IMR-90 (cell line): Measurements from ENCODE around the gene PM20D1. TPM values are rescaled to one million over a fixed set of nuclear protein-coding genes. Genes with fewer than 3 reads are reported as not detected.

Experiments
- ATAC-seq: fragments of 200-7000 bp; cut with Tn5 transposase; 2 replicates; pipeline ENCODE4 v1.9.1; 2020; ENCODE audit warnings: low read depth, mild to moderate bottlenecking, moderate library complexity
- BruUV-seq: library from RNA; stranded (reverse); fragments of 400-500 nt; replicated peaks from 2 replicates; lab custom pipeline; 2021; lab: Mats Ljungman, UMichigan
- CTCF ChIA-PET: fragments of 300-600 bp; formaldehyde crosslinking; extraction: SDS; loops from one replicate; lab custom pipeline; 2021; ENCODE audit warnings: antibody characterized with exemption; lab: Yijun Ruan, JAX
- POLR2A ChIA-PET: fragments of 300-600 bp; sonication (Branson Sonifier 250); formaldehyde crosslinking; loops from one replicate; lab custom pipeline; 2022; ENCODE audit warnings: antibody characterized with exemption; ENCODE audit not compliant: unreplicated experiment; lab: Charles Lee
- DNase-seq: peaks from one replicate; pipeline ENCODE4 v3.0.0; 2013
- H2AFZ ChIP-seq: replicated peaks from 2 replicates; pipeline ENCODE3; 2013; ENCODE audit warnings: low read length, mild to moderate bottlenecking; ENCODE audit not compliant: poor library complexity
- H2AK5ac ChIP-seq: 2 replicates; pipeline ENCODE4 v1.6.1; 2013; ENCODE audit warnings: low read depth, low read length, inconsistent platforms
- H2AK9ac ChIP-seq: replicated peaks from 2 replicates; pipeline ENCODE3; 2013; ENCODE audit warnings: mild to moderate bottlenecking, low read depth, low read length, moderate library complexity; ENCODE audit not compliant: poor library complexity
- H2BK120ac ChIP-seq: 2 replicates; pipeline ENCODE4 v1.6.1; 2013; ENCODE audit warnings: low read depth, low read length, inconsistent platforms
- H2BK15ac ChIP-seq: 3 replicates; pipeline ENCODE4 v1.6.1; 2013; ENCODE audit warnings: low read depth, low read length, inconsistent platforms
- H2BK20ac ChIP-seq: 2 replicates; pipeline ENCODE4 v1.6.1; 2013; ENCODE audit warnings: low read depth, mild to moderate bottlenecking, inconsistent platforms, low read length, moderate library complexity
- H2BK5ac ChIP-seq: 2 replicates; pipeline ENCODE4 v1.6.1; 2013; ENCODE audit warnings: mild to moderate bottlenecking, low read depth, low read length, inconsistent platforms; ENCODE audit not compliant: poor library complexity, severe bottlenecking
- H3K14ac ChIP-seq: replicated peaks from 2 replicates; pipeline ENCODE4 v1.6.1; 2013; ENCODE audit warnings: low read depth, low read length, inconsistent platforms
- H3K18ac ChIP-seq: 2 replicates; pipeline ENCODE4 v1.6.1; 2013; ENCODE audit warnings: low read depth, low read length, control low read depth
- H3K23ac ChIP-seq: 2 replicates; pipeline ENCODE4 v1.6.1; 2013; ENCODE audit warnings: low read depth, low read length, inconsistent platforms
- H3K27ac ChIP-seq: 2 replicates; pipeline ENCODE4 v1.5.1; 2013; ENCODE audit warnings: mild to moderate bottlenecking, control low read depth, low read length; ENCODE audit not compliant: insufficient read depth
- H3K27me3 ChIP-seq: 2 replicates; pipeline ENCODE4 v1.6.1; 2013; ENCODE audit warnings: low read length; ENCODE audit not compliant: control insufficient read depth, insufficient read depth
- H3K36me3 ChIP-seq: 2 replicates; pipeline ENCODE4 v1.6.1; 2013; ENCODE audit warnings: low read length, mixed read lengths; ENCODE audit not compliant: control insufficient read depth, insufficient read depth
- H3K4ac ChIP-seq: 2 replicates; pipeline ENCODE4 v1.6.1; 2013; ENCODE audit warnings: low read depth, low read length, inconsistent platforms
- H3K4me1 ChIP-seq: 2 replicates; pipeline ENCODE4 v1.6.1; 2013; ENCODE audit warnings: low read length, mixed read lengths; ENCODE audit not compliant: control insufficient read depth, insufficient read depth
- H3K4me2 ChIP-seq: 2 replicates; pipeline ENCODE4 v1.6.1; 2013; ENCODE audit warnings: low read depth, mild to moderate bottlenecking, control low read depth, low read length, moderate library complexity
- H3K4me3 ChIP-seq: 2 replicates; pipeline ENCODE4 v1.5.1; 2013; ENCODE audit warnings: low read depth, mild to moderate bottlenecking, control low read depth, low read length, moderate library complexity; ENCODE audit not compliant: insufficient read depth
- H3K56ac ChIP-seq: 2 replicates; pipeline ENCODE4 v1.6.1; 2013; ENCODE audit warnings: low read length, inconsistent platforms; ENCODE audit not compliant: insufficient read depth; ENCODE audit errors: extremely low read depth
- H3K79me1 ChIP-seq, 2 experiments: 2 replicates each; pipeline ENCODE4 v1.6.1; 2013; ENCODE audit warnings: low read length in 2 of 2, inconsistent platforms in 1 of 2, low read depth in 1 of 2
- H3K9ac ChIP-seq: 2 replicates; pipeline ENCODE4 v1.6.1; 2013; ENCODE audit warnings: low read depth, low read length, control low read depth
- H3K9me1 ChIP-seq: 2 replicates; pipeline ENCODE4 v1.6.1; 2013; ENCODE audit warnings: low read length, inconsistent platforms; ENCODE audit not compliant: insufficient read depth
- H3K9me3 ChIP-seq: 2 replicates; pipeline ENCODE4 v1.6.1; 2013; ENCODE audit warnings: low read length; ENCODE audit not compliant: control insufficient read depth, insufficient read depth
- H4K20me1 ChIP-seq: 2 replicates; pipeline ENCODE4 v1.6.1; 2013; ENCODE audit warnings: low read length, inconsistent platforms; ENCODE audit not compliant: insufficient read depth
- H4K5ac ChIP-seq: 2 replicates; pipeline ENCODE4 v1.6.1; 2013; ENCODE audit warnings: mild to moderate bottlenecking, low read depth, low read length, control low read depth
- H4K8ac ChIP-seq, 2 experiments: 2 replicates each; pipeline ENCODE4 v1.6.1; 2013; ENCODE audit warnings: low read depth in 2 of 2, low read length in 2 of 2, control low read depth in 1 of 2, inconsistent platforms in 1 of 2
- H4K91ac ChIP-seq: 2 replicates; pipeline ENCODE4 v1.6.1; 2013; ENCODE audit warnings: low read depth, low read length, inconsistent platforms; ENCODE audit not compliant: insufficient read depth
- FOS ChIP-seq: fragments of 150-350 bp; IDR thresholded peaks from 2 replicates; pipeline ENCODE4 v1.6.1; 2016; ENCODE audit warnings: low read depth, low read length
- MAZ ChIP-seq: IDR thresholded peaks from 2 replicates; pipeline ENCODE4 v1.6.1; 2012; ENCODE audit warnings: low read depth, mild to moderate bottlenecking, low read length, improper control_type of control experiment, moderate library complexity, borderline replicate concordance
- WGBS, 2 experiments: methylation state at CpG; one replicate each; pipeline versions ENCODE4 v1.1.5 to v1.1.7; 2013; ENCODE audit warnings: missing lambda C conversion rate in 2 of 2; ENCODE audit not compliant: insufficient read length in 1 of 2; ENCODE audit errors: extremely low coverage in 2 of 2; 5-methylcytosine and 5-hydroxymethylcytosine counted together
- dilution Hi-C: fragments of 300-500 bp; cut with HindIII; formaldehyde crosslinking; loops from one replicate; pipeline ENCODE4 v1.14.3; 2018; ENCODE audit warnings: low sequenced_read_pairs; ENCODE audit not compliant: unreplicated experiment
- in situ Hi-C: fragments of 300-500 bp; cut with MboI; formaldehyde crosslinking; loops from 3 replicates; pipeline ENCODE4 v1.14.3; 2019; ENCODE audit warnings: low sequenced_read_pairs, inconsistent platforms, mixed read lengths
- intact Hi-C: fragments of 100-400 bp; cut with micrococcal nuclease; formaldehyde crosslinking; loops from 2 replicates; pipeline ENCODE4 v1.10.0; 2022
- polyA plus RNA-seq, 3 experiments: library from polyadenylated mRNA; depleted of rRNA; stranded (reverse); fragments of >200 nt; gene quantifications; 2 replicates each; pipeline ENCODE4 v1.2.3, GENCODE V29; 2012; ENCODE audit warnings: low replicate concordance in 1 of 3
- total RNA-seq: library from RNA; depleted of rRNA; stranded (reverse); fragments of >200 nt; gene quantifications from 2 replicates; pipeline ENCODE4 v1.2.3, GENCODE V29; 2012

The PM20D1 gene
- total and polyA plus RNA-seq, 2 of the 4 experiments (the other 2 are of a cell fraction) = not detected

- H2BK15ac ChIP-seq = no peak overlapping the region
- no peak overlapping the region for H2AFZ ChIP-seq
- H3K79me1 ChIP-seq = no peaks in the 10 kb centered on the region
- no peak overlapping the region for H3K18ac ChIP-seq
- H3K9ac ChIP-seq = no peak overlapping the region
- H2BK120ac ChIP-seq = no peak overlapping the region
- H3K27ac ChIP-seq = no peak overlapping the region
- dilution Hi-C loops = no loop called here
- no peaks in the 10 kb centered on the region for H3K4me1 ChIP-seq
- peaks cover 5% of the 10 kb centered on the region; the same call in 1 of the 2 replicates for H3K9me3 ChIP-seq
- no peak overlapping the region for H4K8ac ChIP-seq
- no peak overlapping the region for H2AK9ac ChIP-seq
- WGBS, 2 experiments = no CpG with 5 or more reads among the region's 3 CpGs
- no peaks in the 10 kb centered on the region for H3K9me1 ChIP-seq
- no peak overlapping the region for H2AK5ac ChIP-seq
- intact Hi-C loops = no loop called here
- H3K4me3 ChIP-seq = no peak overlapping the region
- H3K4ac ChIP-seq = no peak overlapping the region
- H3K23ac ChIP-seq = no peak overlapping the region
- no peak overlapping the region for H4K91ac ChIP-seq
- no peak for ATAC-seq
- CTCF ChIA-PET = interaction anchor here (0.6 kb wide), 1 partner anchor 127 kb away, joined by 3 read pairs; no protein-coding TSS in a partner anchor
- in situ Hi-C loops = no loop called here
- H2BK20ac ChIP-seq = no peak overlapping the region
- TF ChIP-seq FOS = no peak
- TF ChIP-seq MAZ = no peak
- H4K20me1 ChIP-seq = no peaks in the 10 kb centered on the region
- peaks cover 43% of the 10 kb centered on the region for H3K27me3 ChIP-seq
- POLR2A ChIA-PET = no interaction called here
- H3K36me3 ChIP-seq = no peaks in the 10 kb centered on the region
- H2BK5ac ChIP-seq = no peak overlapping the region
- no peak overlapping the region for H3K4me2 ChIP-seq
- no peak for DNase-seq
- no peak overlapping the region for H4K5ac ChIP-seq
- no TSS peak for BruUV-seq
- no peak overlapping the region for H3K14ac ChIP-seq
- H3K56ac ChIP-seq = no peak overlapping the region
Measured at GRCh38 chr1:205826995-205827394, 22.9 kb downstream of the PM20D1 start.
